IMR-90 (cell line): Measurements from ENCODE around the gene FBXW8. TPM values are rescaled to one million over a fixed set of nuclear protein-coding genes. Genes with fewer than 3 reads are reported as not detected.

ENCODE experiments used
- ATAC-seq: fragments of 200-7000 bp; cut with Tn5 transposase; 2 replicates; pipeline ENCODE4 v1.9.1; 2020; ENCODE audit warnings: low read depth, mild to moderate bottlenecking, moderate library complexity
- BruUV-seq: library from RNA; stranded (reverse); fragments of 400-500 nt; replicated peaks from 2 replicates; lab custom pipeline; 2021; lab: Mats Ljungman, UMichigan
- CTCF ChIA-PET: fragments of 300-600 bp; formaldehyde crosslinking; extraction: SDS; loops from one replicate; lab custom pipeline; 2021; ENCODE audit warnings: antibody characterized with exemption; lab: Yijun Ruan, JAX
- POLR2A ChIA-PET: fragments of 300-600 bp; sonication (Branson Sonifier 250); formaldehyde crosslinking; loops from one replicate; lab custom pipeline; 2022; ENCODE audit warnings: antibody characterized with exemption; ENCODE audit not compliant: unreplicated experiment; lab: Charles Lee
- DNase-seq: peaks from one replicate; pipeline ENCODE4 v3.0.0; 2013
- H2AFZ ChIP-seq: replicated peaks from 2 replicates; pipeline ENCODE3; 2013; ENCODE audit warnings: low read length, mild to moderate bottlenecking; ENCODE audit not compliant: poor library complexity
- H2AK5ac ChIP-seq: 2 replicates; pipeline ENCODE4 v1.6.1; 2013; ENCODE audit warnings: low read depth, low read length, inconsistent platforms
- H2AK9ac ChIP-seq: replicated peaks from 2 replicates; pipeline ENCODE3; 2013; ENCODE audit warnings: mild to moderate bottlenecking, low read depth, low read length, moderate library complexity; ENCODE audit not compliant: poor library complexity
- H2BK120ac ChIP-seq: 2 replicates; pipeline ENCODE4 v1.6.1; 2013; ENCODE audit warnings: low read depth, low read length, inconsistent platforms
- H2BK15ac ChIP-seq: 3 replicates; pipeline ENCODE4 v1.6.1; 2013; ENCODE audit warnings: low read depth, low read length, inconsistent platforms
- H2BK20ac ChIP-seq: 2 replicates; pipeline ENCODE4 v1.6.1; 2013; ENCODE audit warnings: low read depth, mild to moderate bottlenecking, inconsistent platforms, low read length, moderate library complexity
- H2BK5ac ChIP-seq: 2 replicates; pipeline ENCODE4 v1.6.1; 2013; ENCODE audit warnings: mild to moderate bottlenecking, low read depth, low read length, inconsistent platforms; ENCODE audit not compliant: poor library complexity, severe bottlenecking
- H3K14ac ChIP-seq: replicated peaks from 2 replicates; pipeline ENCODE4 v1.6.1; 2013; ENCODE audit warnings: low read depth, low read length, inconsistent platforms
- H3K18ac ChIP-seq: 2 replicates; pipeline ENCODE4 v1.6.1; 2013; ENCODE audit warnings: low read depth, low read length, control low read depth
- H3K23ac ChIP-seq: 2 replicates; pipeline ENCODE4 v1.6.1; 2013; ENCODE audit warnings: low read depth, low read length, inconsistent platforms
- H3K27ac ChIP-seq: 2 replicates; pipeline ENCODE4 v1.5.1; 2013; ENCODE audit warnings: mild to moderate bottlenecking, control low read depth, low read length; ENCODE audit not compliant: insufficient read depth
- H3K27me3 ChIP-seq: 2 replicates; pipeline ENCODE4 v1.6.1; 2013; ENCODE audit warnings: low read length; ENCODE audit not compliant: control insufficient read depth, insufficient read depth
- H3K36me3 ChIP-seq: 2 replicates; pipeline ENCODE4 v1.6.1; 2013; ENCODE audit warnings: low read length, mixed read lengths; ENCODE audit not compliant: control insufficient read depth, insufficient read depth
- H3K4ac ChIP-seq: 2 replicates; pipeline ENCODE4 v1.6.1; 2013; ENCODE audit warnings: low read depth, low read length, inconsistent platforms
- H3K4me1 ChIP-seq: 2 replicates; pipeline ENCODE4 v1.6.1; 2013; ENCODE audit warnings: low read length, mixed read lengths; ENCODE audit not compliant: control insufficient read depth, insufficient read depth
- H3K4me2 ChIP-seq: 2 replicates; pipeline ENCODE4 v1.6.1; 2013; ENCODE audit warnings: low read depth, mild to moderate bottlenecking, control low read depth, low read length, moderate library complexity
- H3K4me3 ChIP-seq: 2 replicates; pipeline ENCODE4 v1.5.1; 2013; ENCODE audit warnings: low read depth, mild to moderate bottlenecking, control low read depth, low read length, moderate library complexity; ENCODE audit not compliant: insufficient read depth
- H3K56ac ChIP-seq: 2 replicates; pipeline ENCODE4 v1.6.1; 2013; ENCODE audit warnings: low read length, inconsistent platforms; ENCODE audit not compliant: insufficient read depth; ENCODE audit errors: extremely low read depth
- H3K79me1 ChIP-seq, 2 experiments: 2 replicates each; pipeline ENCODE4 v1.6.1; 2013; ENCODE audit warnings: low read length in 2 of 2, inconsistent platforms in 1 of 2, low read depth in 1 of 2
- H3K9ac ChIP-seq: 2 replicates; pipeline ENCODE4 v1.6.1; 2013; ENCODE audit warnings: low read depth, low read length, control low read depth
- H3K9me1 ChIP-seq: 2 replicates; pipeline ENCODE4 v1.6.1; 2013; ENCODE audit warnings: low read length, inconsistent platforms; ENCODE audit not compliant: insufficient read depth
- H3K9me3 ChIP-seq: 2 replicates; pipeline ENCODE4 v1.6.1; 2013; ENCODE audit warnings: low read length; ENCODE audit not compliant: control insufficient read depth, insufficient read depth
- H4K20me1 ChIP-seq: 2 replicates; pipeline ENCODE4 v1.6.1; 2013; ENCODE audit warnings: low read length, inconsistent platforms; ENCODE audit not compliant: insufficient read depth
- H4K5ac ChIP-seq: 2 replicates; pipeline ENCODE4 v1.6.1; 2013; ENCODE audit warnings: mild to moderate bottlenecking, low read depth, low read length, control low read depth
- H4K8ac ChIP-seq, 2 experiments: 2 replicates each; pipeline ENCODE4 v1.6.1; 2013; ENCODE audit warnings: low read depth in 2 of 2, low read length in 2 of 2, control low read depth in 1 of 2, inconsistent platforms in 1 of 2
- H4K91ac ChIP-seq: 2 replicates; pipeline ENCODE4 v1.6.1; 2013; ENCODE audit warnings: low read depth, low read length, inconsistent platforms; ENCODE audit not compliant: insufficient read depth
- BHLHE40 ChIP-seq: fragments of 150-350 bp; IDR thresholded peaks from 2 replicates; pipeline ENCODE4 v1.6.1; 2016; ENCODE audit warnings: mild to moderate bottlenecking, low read depth, low read length
- CEBPB ChIP-seq: IDR thresholded peaks from 2 replicates; pipeline ENCODE4 v1.6.1; 2012; ENCODE audit warnings: low read depth, low read length, improper control_type of control experiment
- FOS ChIP-seq: fragments of 150-350 bp; IDR thresholded peaks from 2 replicates; pipeline ENCODE4 v1.6.1; 2016; ENCODE audit warnings: low read depth, low read length
- MAFK ChIP-seq: IDR thresholded peaks from 2 replicates; pipeline ENCODE4 v1.6.1; 2012; ENCODE audit warnings: low read depth, low read length, improper control_type of control experiment
- MAZ ChIP-seq: IDR thresholded peaks from 2 replicates; pipeline ENCODE4 v1.6.1; 2012; ENCODE audit warnings: low read depth, mild to moderate bottlenecking, low read length, improper control_type of control experiment, moderate library complexity, borderline replicate concordance
- MXI1 ChIP-seq: IDR thresholded peaks from 2 replicates; pipeline ENCODE4 v1.6.1; 2012; ENCODE audit warnings: low read depth, mild to moderate bottlenecking, low read length, moderate library complexity, borderline replicate concordance
- NFE2L2 ChIP-seq: fragments of 150-350 bp; IDR thresholded peaks from 2 replicates; pipeline ENCODE4 v1.6.1; 2016; ENCODE audit warnings: low read depth, mild to moderate bottlenecking, low read length
- POLR2A ChIP-seq: IDR thresholded peaks from 2 replicates; pipeline ENCODE4 v1.6.1; 2012; ENCODE audit warnings: mild to moderate bottlenecking, low read depth, low read length
- RAD21 ChIP-seq: IDR thresholded peaks from 2 replicates; pipeline ENCODE4 v1.6.1; 2012; ENCODE audit warnings: low read length, improper control_type of control experiment
- RCOR1 ChIP-seq: IDR thresholded peaks from 2 replicates; pipeline ENCODE4 v1.6.1; 2012; ENCODE audit warnings: mild to moderate bottlenecking, low read length, improper control_type of control experiment; ENCODE audit not compliant: insufficient replicate concordance
- RFX5 ChIP-seq: IDR thresholded peaks from 2 replicates; pipeline ENCODE4 v1.8.0; 2012; ENCODE audit warnings: low read depth, mild to moderate bottlenecking, low read length, moderate library complexity
- SMC3 ChIP-seq: fragments of 150-350 bp; IDR thresholded peaks from 2 replicates; pipeline ENCODE4 v1.6.1; 2016; ENCODE audit warnings: low read depth, mild to moderate bottlenecking, antibody characterized with exemption, low read length, moderate library complexity
- USF2 ChIP-seq: fragments of 150-350 bp; IDR thresholded peaks from 2 replicates; pipeline ENCODE4 v1.6.1; 2017; ENCODE audit warnings: mild to moderate bottlenecking, antibody characterized with exemption, low read length, low read depth
- WGBS, 2 experiments: methylation state at CpG; one replicate each; pipeline versions ENCODE4 v1.1.5 to v1.1.7; 2013; ENCODE audit warnings: missing lambda C conversion rate in 2 of 2; ENCODE audit not compliant: insufficient read length in 1 of 2; ENCODE audit errors: extremely low coverage in 2 of 2; 5-methylcytosine and 5-hydroxymethylcytosine counted together
- dilution Hi-C: fragments of 300-500 bp; cut with HindIII; formaldehyde crosslinking; loops from one replicate; pipeline ENCODE4 v1.14.3; 2018; ENCODE audit warnings: low sequenced_read_pairs; ENCODE audit not compliant: unreplicated experiment
- in situ Hi-C: fragments of 300-500 bp; cut with MboI; formaldehyde crosslinking; loops from 3 replicates; pipeline ENCODE4 v1.14.3; 2019; ENCODE audit warnings: low sequenced_read_pairs, inconsistent platforms, mixed read lengths
- intact Hi-C: fragments of 100-400 bp; cut with micrococcal nuclease; formaldehyde crosslinking; loops from 2 replicates; pipeline ENCODE4 v1.10.0; 2022
- polyA plus RNA-seq, 3 experiments: library from polyadenylated mRNA; depleted of rRNA; stranded (reverse); fragments of >200 nt; gene quantifications; 2 replicates each; pipeline ENCODE4 v1.2.3, GENCODE V29; 2012; ENCODE audit warnings: low replicate concordance in 1 of 3
- total RNA-seq: library from RNA; depleted of rRNA; stranded (reverse); fragments of >200 nt; gene quantifications from 2 replicates; pipeline ENCODE4 v1.2.3, GENCODE V29; 2012
- TF ChIP-seq, protein P1 (sequence below): fragments of 150-350 bp; IDR thresholded peaks from 2 replicates; pipeline ENCODE4 v1.6.1; 2016; ENCODE audit warnings: low read depth, mild to moderate bottlenecking, low read length, moderate library complexity, borderline replicate concordance
- TF ChIP-seq, protein P2 (sequence below): conservative IDR thresholded peaks from 2 replicates; pipeline ENCODE4 v1.5.1; 2012; ENCODE audit warnings: mild to moderate bottlenecking, low read depth, low read length, improper control_type of control experiment

FBXW8 gene
- total and polyA plus RNA-seq, 2 of the 4 experiments (the other 2 are of a cell fraction): 20.3 to 25.8 TPM

- H2BK120ac ChIP-seq: no peak overlapping the region
- in situ Hi-C loops: no loop called here
- no peaks in the 10 kb centered on the region for H3K79me1 ChIP-seq
- H3K18ac ChIP-seq: no peak overlapping the region
- no peak overlapping the region for H4K8ac ChIP-seq
- no peak overlapping the region for H4K91ac ChIP-seq
- H3K4me3 ChIP-seq: no peak overlapping the region
- H3K56ac ChIP-seq: no peak overlapping the region
- H3K9me1 ChIP-seq: no peaks in the 10 kb centered on the region
- H3K4me1 ChIP-seq: no peaks in the 10 kb centered on the region
- ChIA-PET CTCF (no interaction called here), POLR2A (no interaction called here)
- intact Hi-C loops: no loop called here
- H3K4ac ChIP-seq: no peak overlapping the region
- WGBS, 2 experiments: 50% methylated on average over 2 of the region's 21 CpGs; no CpG with 5 or more reads in 1 of the 2 experiments
- no peak overlapping the region for H3K4me2 ChIP-seq
- no peaks in the 10 kb centered on the region for H4K20me1 ChIP-seq
- DNase-seq: no peak
- BruUV-seq: no TSS peak
- no peaks in the 10 kb centered on the region for H3K36me3 ChIP-seq
- no peak overlapping the region for H2AFZ ChIP-seq
- H2BK20ac ChIP-seq: no peak overlapping the region
- no peak for TF ChIP-seq MAZ
- TF ChIP-seq CEBPB: no peak
- no peak for TF ChIP-seq RAD21
- TF ChIP-seq NFE2L2: no peak
- TF ChIP-seq, protein P1, sequence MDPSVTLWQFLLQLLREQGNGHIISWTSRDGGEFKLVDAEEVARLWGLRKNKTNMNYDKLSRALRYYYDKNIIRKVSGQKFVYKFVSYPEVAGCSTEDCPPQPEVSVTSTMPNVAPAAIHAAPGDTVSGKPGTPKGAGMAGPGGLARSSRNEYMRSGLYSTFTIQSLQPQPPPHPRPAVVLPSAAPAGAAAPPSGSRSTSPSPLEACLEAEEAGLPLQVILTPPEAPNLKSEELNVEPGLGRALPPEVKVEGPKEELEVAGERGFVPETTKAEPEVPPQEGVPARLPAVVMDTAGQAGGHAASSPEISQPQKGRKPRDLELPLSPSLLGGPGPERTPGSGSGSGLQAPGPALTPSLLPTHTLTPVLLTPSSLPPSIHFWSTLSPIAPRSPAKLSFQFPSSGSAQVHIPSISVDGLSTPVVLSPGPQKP: no peak
- no peak for TF ChIP-seq MXI1
- no peak for TF ChIP-seq USF2
- no peak for TF ChIP-seq POLR2A
- no peak for TF ChIP-seq RFX5
- no peak for TF ChIP-seq RCOR1
- TF ChIP-seq MAFK: no peak
- TF ChIP-seq, protein P2, sequence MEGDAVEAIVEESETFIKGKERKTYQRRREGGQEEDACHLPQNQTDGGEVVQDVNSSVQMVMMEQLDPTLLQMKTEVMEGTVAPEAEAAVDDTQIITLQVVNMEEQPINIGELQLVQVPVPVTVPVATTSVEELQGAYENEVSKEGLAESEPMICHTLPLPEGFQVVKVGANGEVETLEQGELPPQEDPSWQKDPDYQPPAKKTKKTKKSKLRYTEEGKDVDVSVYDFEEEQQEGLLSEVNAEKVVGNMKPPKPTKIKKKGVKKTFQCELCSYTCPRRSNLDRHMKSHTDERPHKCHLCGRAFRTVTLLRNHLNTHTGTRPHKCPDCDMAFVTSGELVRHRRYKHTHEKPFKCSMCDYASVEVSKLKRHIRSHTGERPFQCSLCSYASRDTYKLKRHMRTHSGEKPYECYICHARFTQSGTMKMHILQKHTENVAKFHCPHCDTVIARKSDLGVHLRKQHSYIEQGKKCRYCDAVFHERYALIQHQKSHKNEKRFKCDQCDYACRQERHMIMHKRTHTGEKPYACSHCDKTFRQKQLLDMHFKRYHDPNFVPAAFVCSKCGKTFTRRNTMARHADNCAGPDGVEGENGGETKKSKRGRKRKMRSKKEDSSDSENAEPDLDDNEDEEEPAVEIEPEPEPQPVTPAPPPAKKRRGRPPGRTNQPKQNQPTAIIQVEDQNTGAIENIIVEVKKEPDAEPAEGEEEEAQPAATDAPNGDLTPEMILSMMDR: no peak
- no peak for TF ChIP-seq SMC3
- no peak for TF ChIP-seq FOS
- no peak for TF ChIP-seq BHLHE40
- H3K9ac ChIP-seq: no peak overlapping the region
- H2AK5ac ChIP-seq: no peak overlapping the region
- H3K23ac ChIP-seq: no peak overlapping the region
- H3K9me3 ChIP-seq: no peaks in the 10 kb centered on the region
- H4K5ac ChIP-seq: no peak overlapping the region
- H2BK5ac ChIP-seq: no peak overlapping the region
- no peak overlapping the region for H3K27ac ChIP-seq
- H2AK9ac ChIP-seq: no peak overlapping the region
- no peak overlapping the region for H2BK15ac ChIP-seq
- H3K14ac ChIP-seq: no peak overlapping the region
- peaks cover 43% of the 10 kb centered on the region for H3K27me3 ChIP-seq
- ATAC-seq: no peak
- dilution Hi-C loops: no loop called here
Observed at GRCh38 chr12:117060246-117060928, 149.6 kb downstream of the FBXW8 start.
